H9 (cell line): Measurements from ENCODE around the gene DAND5. TPM values are rescaled to one million over a fixed set of nuclear protein-coding genes. Genes with fewer than 3 reads are reported as not detected.

Source experiments
- DNase-seq: peaks from one replicate; pipeline ENCODE4 v3.0.0-alpha.2; 2017
- H2AFZ ChIP-seq: one replicate; pipeline ENCODE4 v1.6.1; 2013; ENCODE audit warnings: mild to moderate bottlenecking, low read length, control low read depth, moderate library complexity
- H2AK5ac ChIP-seq: 2 replicates; pipeline ENCODE4 v1.6.1; 2013; ENCODE audit warnings: low read length, control low read depth, mixed read lengths; ENCODE audit not compliant: insufficient read length
- H2BK120ac ChIP-seq: one replicate; pipeline ENCODE4 v1.6.1; 2013; ENCODE audit warnings: low read depth, mild to moderate bottlenecking, low read length, control low read depth, inconsistent platforms; ENCODE audit not compliant: poor library complexity, severe bottlenecking
- H2BK12ac ChIP-seq: 2 replicates; pipeline ENCODE4 v1.6.1; 2013; ENCODE audit warnings: low read length, control low read depth, mixed read lengths, low read depth; ENCODE audit not compliant: insufficient read length
- H2BK15ac ChIP-seq: 2 replicates; pipeline ENCODE4 v1.6.1; 2013; ENCODE audit warnings: low read depth, low read length, control low read depth
- H2BK20ac ChIP-seq: one replicate; pipeline ENCODE4 v1.6.1; 2013; ENCODE audit warnings: low read depth, mild to moderate bottlenecking, low read length, control low read depth, inconsistent platforms; ENCODE audit not compliant: poor library complexity, severe bottlenecking
- H2BK5ac ChIP-seq: 2 replicates; pipeline ENCODE4 v1.6.1; 2013; ENCODE audit warnings: low read length, control low read depth, mixed read lengths; ENCODE audit not compliant: insufficient read length
- H3K14ac ChIP-seq: 2 replicates; pipeline ENCODE4 v1.6.1; 2013; ENCODE audit warnings: low read length, control low read depth; ENCODE audit not compliant: insufficient read depth
- H3K18ac ChIP-seq: 2 replicates; pipeline ENCODE4 v1.6.1; 2013; ENCODE audit warnings: low read depth, mild to moderate bottlenecking, mixed read lengths, low read length, control low read depth; ENCODE audit not compliant: insufficient read length
- H3K23ac ChIP-seq: 2 replicates; pipeline ENCODE4 v1.6.1; 2013; ENCODE audit warnings: low read length, control low read depth, mixed read lengths, low read depth; ENCODE audit not compliant: insufficient read length
- H3K23me2 ChIP-seq: 2 replicates; pipeline ENCODE4 v1.6.1; 2013; ENCODE audit warnings: low read depth, mild to moderate bottlenecking, mixed read lengths, low read length, control low read depth; ENCODE audit not compliant: insufficient read length, poor library complexity, severe bottlenecking
- H3K27ac ChIP-seq: 2 replicates; pipeline ENCODE4 v1.5.1; 2013; ENCODE audit warnings: low read length, control low read depth, mixed read lengths, low read depth; ENCODE audit not compliant: insufficient read length
- H3K27me3 ChIP-seq: 2 replicates; pipeline ENCODE4 v1.6.1; 2013; ENCODE audit warnings: low read length, control low read depth, inconsistent platforms; ENCODE audit not compliant: insufficient read depth
- H3K4ac ChIP-seq: 2 replicates; pipeline ENCODE4 v1.6.1; 2013; ENCODE audit warnings: low read depth, mild to moderate bottlenecking, control low read depth, inconsistent platforms, low read length, moderate library complexity
- H3K4me1 ChIP-seq: 2 replicates; pipeline ENCODE4 v1.6.1; 2013; ENCODE audit warnings: low read length, control low read depth, inconsistent platforms; ENCODE audit not compliant: insufficient read depth
- H3K4me2 ChIP-seq: 2 replicates; pipeline ENCODE4 v1.6.1; 2013; ENCODE audit warnings: low read length, control low read depth, mixed read lengths; ENCODE audit not compliant: insufficient read length, insufficient read depth
- H3K56ac ChIP-seq: 2 replicates; pipeline ENCODE4 v1.6.1; 2013; ENCODE audit warnings: low read depth, mild to moderate bottlenecking, mixed read lengths, low read length, control low read depth; ENCODE audit not compliant: insufficient read length
- H3K79me1 ChIP-seq: 2 replicates; pipeline ENCODE4 v1.6.1; 2013; ENCODE audit warnings: low read depth, mild to moderate bottlenecking, moderate library complexity, low read length, control low read depth, inconsistent platforms; ENCODE audit not compliant: insufficient read depth, poor library complexity, severe bottlenecking
- H3K79me2 ChIP-seq: 2 replicates; pipeline ENCODE4 v1.6.1; 2013; ENCODE audit warnings: low read length, control low read depth, inconsistent platforms; ENCODE audit not compliant: insufficient read depth
- H3K9ac ChIP-seq: 2 replicates; pipeline ENCODE4 v1.6.1; 2013; ENCODE audit warnings: low read length, control low read depth, mixed read lengths; ENCODE audit not compliant: insufficient read length; ENCODE audit errors: extremely low read depth
- H3K9me3 ChIP-seq: one replicate; pipeline ENCODE4 v1.6.1; 2013; ENCODE audit warnings: low read depth, low read length, inconsistent platforms; ENCODE audit not compliant: control insufficient read depth
- H3T11ph ChIP-seq: one replicate; pipeline ENCODE4 v1.6.1; 2013; ENCODE audit warnings: mild to moderate bottlenecking, low read length, control low read depth, inconsistent platforms
- H4K20me1 ChIP-seq: one replicate; pipeline ENCODE4 v1.6.1; 2013; ENCODE audit not compliant: control insufficient read depth, insufficient read length, insufficient read depth
- H4K5ac ChIP-seq: 2 replicates; pipeline ENCODE4 v1.6.1; 2013; ENCODE audit warnings: low read depth, mild to moderate bottlenecking, mixed read lengths, low read length, control low read depth; ENCODE audit not compliant: insufficient read length
- H4K8ac ChIP-seq: replicated peaks from 2 replicates; pipeline ENCODE4 v1.6.1; 2013; ENCODE audit warnings: low read length, control low read depth, mixed read lengths, low read depth; ENCODE audit not compliant: insufficient read length
- H4K91ac ChIP-seq: 2 replicates; pipeline ENCODE4 v1.6.1; 2013; ENCODE audit warnings: low read depth, mild to moderate bottlenecking, moderate library complexity, mixed read lengths, low read length, control low read depth; ENCODE audit not compliant: insufficient read length
- H3K27ac Mint-ChIP-seq, 3 experiments: 2 replicates in 2 of 3; 3 replicates in 1 of 3; pipeline ENCODE4 v1.8.0; 2020 to 2021; ENCODE audit warnings: mixed read lengths in 3 of 3, mild to moderate bottlenecking in 1 of 3, moderate library complexity in 1 of 3
- H3K27me3 Mint-ChIP-seq: 2 replicates; pipeline ENCODE4 v1.8.0; 2021; ENCODE audit warnings: low read depth, mild to moderate bottlenecking, moderate library complexity, mixed read lengths
- H3K36me3 Mint-ChIP-seq, 3 experiments: 2 replicates in 2 of 3; 3 replicates in 1 of 3; pipeline ENCODE4 v1.8.0; 2020 to 2021; ENCODE audit warnings: low read depth in 3 of 3, mixed read lengths in 3 of 3; ENCODE audit not compliant: insufficient read depth in 1 of 3
- H3K4me1 Mint-ChIP-seq, 2 experiments: 2 replicates each; pipeline ENCODE4 v1.8.0; 2020; ENCODE audit warnings: mixed read lengths in 2 of 2
- H3K4me3 Mint-ChIP-seq, 2 experiments: 2 replicates in 1 of 2; 3 replicates in 1 of 2; pipeline ENCODE4 v1.8.0; 2020 to 2021; ENCODE audit warnings: mild to moderate bottlenecking in 2 of 2, mixed read lengths in 2 of 2, moderate library complexity in 1 of 2
- H3K9me3 Mint-ChIP-seq, 2 experiments: 2 replicates in 1 of 2; 3 replicates in 1 of 2; pipeline ENCODE4 v1.8.0; 2020; ENCODE audit warnings: mild to moderate bottlenecking in 2 of 2, mixed read lengths in 2 of 2, moderate library complexity in 1 of 2
- whole genome bisulfite sequencing: extraction: QIAGEN DNeasy Blood & Tissue Kit; methylation state at CpG from one replicate; pipeline ENCODE4 v1.1.7; 2013; ENCODE audit warnings: missing lambda C conversion rate, low lambda C conversion rate, mixed read lengths; ENCODE audit not compliant: insufficient read length; ENCODE audit errors: extremely low coverage; 5-methylcytosine and 5-hydroxymethylcytosine counted together
- total RNA-seq: library from RNA; stranded (reverse); gene quantifications from 2 replicates; pipeline ENCODE4 v1.2.1, GENCODE V29; 2021
- TF ChIP-seq, protein P1 (sequence below): fragments of 200-600 bp; sonication (generic); conservative IDR thresholded peaks from 3 replicates; pipeline ENCODE4 v1.8.0; 2021; ENCODE audit warnings: antibody characterized with exemption, mild to moderate bottlenecking

DAND5 gene
- total RNA-seq, 1 experiment from 2014 or later: 0.11 TPM

- DNase-seq: no peak
- H4K5ac ChIP-seq: no peak overlapping the region
- H2BK120ac ChIP-seq: no peak overlapping the region
- H2BK12ac ChIP-seq: no peak overlapping the region
- H3K27ac ChIP-seq: no peak overlapping the region
- H3K36me3 Mint-ChIP-seq: peaks cover 62 to 84% (median 77%) of the 10 kb centered on the region in 3 experiments
- H3K4ac ChIP-seq: no peak overlapping the region
- peaks cover 6% of the 10 kb centered on the region; the same call in 1 of the 2 replicates for H3K79me2 ChIP-seq
- no peak overlapping the region for H3K23ac ChIP-seq
- no peak overlapping the region for H4K8ac ChIP-seq
- H3K4me1 Mint-ChIP-seq: peaks cover 21 to 42% of the 10 kb centered on the region in 2 experiments
- peaks cover 0 to 3% of the 10 kb centered on the region in 2 experiments; a peak in 1 of 5 replicates for H3K9me3 Mint-ChIP-seq
- no peak overlapping the region for H3K9ac ChIP-seq
- H3K9me3 ChIP-seq: no peaks in the 10 kb centered on the region
- no peaks in the 10 kb centered on the region for H3K4me1 ChIP-seq
- no peak overlapping the region for H2BK20ac ChIP-seq
- TF ChIP-seq, protein P1, sequence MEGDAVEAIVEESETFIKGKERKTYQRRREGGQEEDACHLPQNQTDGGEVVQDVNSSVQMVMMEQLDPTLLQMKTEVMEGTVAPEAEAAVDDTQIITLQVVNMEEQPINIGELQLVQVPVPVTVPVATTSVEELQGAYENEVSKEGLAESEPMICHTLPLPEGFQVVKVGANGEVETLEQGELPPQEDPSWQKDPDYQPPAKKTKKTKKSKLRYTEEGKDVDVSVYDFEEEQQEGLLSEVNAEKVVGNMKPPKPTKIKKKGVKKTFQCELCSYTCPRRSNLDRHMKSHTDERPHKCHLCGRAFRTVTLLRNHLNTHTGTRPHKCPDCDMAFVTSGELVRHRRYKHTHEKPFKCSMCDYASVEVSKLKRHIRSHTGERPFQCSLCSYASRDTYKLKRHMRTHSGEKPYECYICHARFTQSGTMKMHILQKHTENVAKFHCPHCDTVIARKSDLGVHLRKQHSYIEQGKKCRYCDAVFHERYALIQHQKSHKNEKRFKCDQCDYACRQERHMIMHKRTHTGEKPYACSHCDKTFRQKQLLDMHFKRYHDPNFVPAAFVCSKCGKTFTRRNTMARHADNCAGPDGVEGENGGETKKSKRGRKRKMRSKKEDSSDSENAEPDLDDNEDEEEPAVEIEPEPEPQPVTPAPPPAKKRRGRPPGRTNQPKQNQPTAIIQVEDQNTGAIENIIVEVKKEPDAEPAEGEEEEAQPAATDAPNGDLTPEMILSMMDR: no peak
- no peaks in the 10 kb centered on the region; the same call in 1 of the 2 replicates for H3K27me3 Mint-ChIP-seq
- H4K20me1 ChIP-seq: no peaks in the 10 kb centered on the region
- no peak overlapping the region for H3T11ph ChIP-seq
- WGBS: no CpG with 5 or more reads among the region's 18 CpGs
- no peak overlapping the region for H3K14ac ChIP-seq
- H2AFZ ChIP-seq: no peak overlapping the region
- H2BK5ac ChIP-seq: no peak overlapping the region
- H3K27ac Mint-ChIP-seq: peak overlapping the region in 2 of 3 experiments; percentile 59 to 93; a peak in 3 of 7 replicates
- no peak overlapping the region for H3K56ac ChIP-seq
- no peak overlapping the region for H4K91ac ChIP-seq
- H2BK15ac ChIP-seq: no peak overlapping the region
- H3K23me2 ChIP-seq: peaks cover 4% of the 10 kb centered on the region
- H3K27me3 ChIP-seq: no peaks in the 10 kb centered on the region
- peak overlapping the region in 1 of 2 experiments; percentile 61; a peak in 3 of 5 replicates for H3K4me3 Mint-ChIP-seq
- H3K4me2 ChIP-seq: no peak overlapping the region
- H3K79me1 ChIP-seq: peaks cover 6% of the 10 kb centered on the region
- H3K18ac ChIP-seq: no peak overlapping the region
- H2AK5ac ChIP-seq: no peak overlapping the region
Measured at GRCh38 chr19:12943437-12944044, 25.8 kb upstream of the DAND5 start.
